Smooth muscle cell of bladder (primary cell): Measurements from ENCODE around the gene IL1RAP. TPM values are rescaled to one million over a fixed set of nuclear protein-coding genes. Genes with fewer than 3 reads are reported as not detected.

ENCODE experiments used
- total RNA-seq: library from RNA; depleted of rRNA; stranded (reverse); fragments of >200 nt; gene quantifications from 2 replicates; pipeline ENCODE4 v1.2.3, GENCODE V29; 2014

IL1RAP gene
- 9.1 and 11.0 TPM in 2 replicates for total RNA-seq

GRCh38 chr3:190513409-190514370 is at the start of gene IL1RAP:
IL1RAP (plus strand) TSS chr3:190514085; CDS start chr3:190564290, 50,205 bp downstream.

Other genes with a start within 250 kb of the IL1RAP start
- gene CLDN1, start 191.6 kb upstream of the IL1RAP start, total RNA-seq: 0.14 and 0.18 TPM in 2 replicates
- under 0.01 TPM in 1 of 2 replicates, not detected in the other for gene CLDN16, start 125.9 kb upstream of the IL1RAP start, total RNA-seq
- gene TMEM207, start 64.2 kb upstream of the IL1RAP start, total RNA-seq: not detected in 2 replicates